HG03460 (cell line): ENCODE measurements around the gene DUSP23.

Experiments
- ATAC-seq: cut with Tn5 transposase; IDR thresholded peaks from one replicate; pipeline ENCODE4 v1.9.1; 2021; ENCODE audit not compliant: unreplicated experiment

Gene DUSP23

GRCh38 chr1:159827102-159827490 lies 46.3 kb downstream of the DUSP23 start:
- no peak for ATAC-seq

GRCh38 chr1:159827549-159827948 lies 46.8 kb downstream of the DUSP23 start:
- ATAC-seq = no peak

- no peak for ATAC-seq
Measured at GRCh38 chr1:159828176-159828575, 47.4 kb downstream of the DUSP23 start.

GRCh38 chr1:159828581-159829272 lies 48.0 kb downstream of the DUSP23 start:
- ATAC-seq = no peak

GRCh38 chr1:159829273-159829634 lies 48.5 kb downstream of the DUSP23 start:
- ATAC-seq = peak; percentile 69

DNA sequence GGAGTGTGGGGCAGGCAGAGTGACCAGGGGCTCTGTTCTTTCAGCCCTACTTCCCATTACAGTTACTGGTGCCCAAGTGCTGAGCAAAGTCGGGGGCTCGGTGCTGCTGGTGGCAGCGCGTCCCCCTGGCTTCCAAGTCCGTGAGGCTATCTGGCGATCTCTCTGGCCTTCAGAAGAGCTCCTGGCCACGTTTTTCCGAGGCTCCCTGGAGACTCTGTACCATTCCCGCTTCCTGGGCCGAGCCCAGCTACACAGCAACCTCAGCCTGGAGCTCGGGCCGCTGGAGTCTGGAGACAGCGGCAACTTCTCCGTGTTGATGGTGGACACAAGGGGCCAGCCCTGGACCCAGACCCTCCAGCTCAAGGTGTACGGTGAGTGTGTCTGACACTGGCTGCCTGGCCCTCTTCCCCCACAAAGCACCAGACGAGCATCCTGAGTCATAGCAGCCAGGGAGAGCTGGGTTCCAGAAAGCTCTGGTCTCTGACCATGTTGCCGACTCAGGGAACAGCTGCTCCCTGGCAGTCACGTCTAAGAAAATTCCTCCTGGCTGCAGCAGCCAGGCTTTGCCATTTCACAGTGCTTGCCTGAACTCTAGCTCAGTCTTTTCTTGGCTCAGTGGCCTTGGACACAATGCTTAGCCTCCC lies 49.2 kb downstream of the DUSP23 start:
- ATAC-seq = no peak

DNA sequence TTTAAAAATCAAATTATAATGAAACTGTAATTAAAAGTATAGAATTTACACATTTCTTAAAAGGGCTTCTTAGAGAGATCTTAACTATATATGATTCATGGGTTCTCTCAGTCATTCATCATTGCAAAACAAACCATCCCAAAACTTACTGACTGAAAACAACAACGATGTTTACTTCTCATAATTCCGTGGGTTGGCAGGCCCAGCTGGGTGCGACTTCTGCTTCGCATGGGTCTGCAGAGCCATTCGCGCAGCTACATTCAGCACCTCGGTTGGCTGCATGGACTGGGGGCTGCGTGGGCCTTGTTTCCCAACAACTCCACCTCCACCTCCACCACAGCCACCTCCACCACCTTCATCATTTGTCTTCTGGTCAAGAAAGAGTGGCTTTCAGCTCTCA lies 50.0 kb downstream of the DUSP23 start:
- no peak for ATAC-seq

- ATAC-seq = no peak
Measured at GRCh38 chr1:159831412-159832141, 50.8 kb downstream of the DUSP23 start.
